CD4-positive, alpha-beta T cell treated with Interleukin-4 for 4 hours (primary cell): ENCODE results near the gene GATB.

Source experiments
- DNase-seq: peaks from one replicate; pipeline ENCODE4 v3.0.0-alpha.2; 2020

Gene GATB

DNA sequence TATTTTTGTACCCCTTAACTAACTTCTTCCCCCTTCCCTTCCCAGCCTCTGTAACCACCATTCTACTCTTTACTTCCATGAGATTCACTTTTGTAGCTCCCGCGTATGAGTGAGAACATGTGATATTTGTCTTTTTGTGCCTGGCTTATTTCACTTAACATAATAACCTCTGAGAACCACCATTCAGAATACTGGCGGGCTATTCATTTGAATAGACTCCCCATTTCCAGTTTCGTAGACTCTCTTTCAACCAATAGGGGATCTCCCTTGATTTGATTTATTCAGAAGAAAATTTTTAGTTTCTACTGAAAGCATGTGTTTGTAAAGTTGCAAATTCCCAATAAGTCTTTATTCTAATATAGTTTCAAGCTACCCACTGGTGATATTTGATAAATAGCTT is 117.2 kb downstream of the GATB start:
- DNase-seq: no peak

GRCh38 chr4:151641983-151642382 is 118.8 kb downstream of the GATB start:
- no peak for DNase-seq

DNA sequence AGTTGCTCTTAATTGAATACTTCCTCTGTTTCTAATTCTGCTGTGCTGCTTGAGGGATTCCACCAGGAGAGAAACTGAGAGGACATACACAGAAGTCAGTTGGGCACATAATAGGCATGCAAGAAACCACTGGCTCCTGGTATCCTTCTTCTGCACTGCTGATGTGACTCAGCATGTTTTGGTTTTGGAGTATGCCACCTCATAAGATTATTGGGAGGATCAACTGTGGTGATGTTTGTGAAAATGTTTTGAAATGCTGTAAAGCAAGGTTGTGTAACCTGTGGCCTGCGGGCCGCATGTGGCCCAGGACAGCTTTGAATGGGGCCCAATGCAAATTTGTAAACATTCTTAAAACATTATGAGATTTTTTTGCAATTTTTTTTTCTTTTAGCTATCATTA is 119.6 kb downstream of the GATB start:
- no peak for DNase-seq

- DNase-seq: no peak
Measured at GRCh38 chr4:151640381-151640780, 120.4 kb downstream of the GATB start.

- DNase-seq: no peak
Measured at GRCh38 chr4:151638295-151638858, 122.4 kb downstream of the GATB start.

- DNase-seq: no peak
Measured at GRCh38 chr4:151631349-151631748, 129.5 kb downstream of the GATB start.

GRCh38 chr4:151629097-151629783 is 131.6 kb downstream of the GATB start:
- DNase-seq: no peak

DNA sequence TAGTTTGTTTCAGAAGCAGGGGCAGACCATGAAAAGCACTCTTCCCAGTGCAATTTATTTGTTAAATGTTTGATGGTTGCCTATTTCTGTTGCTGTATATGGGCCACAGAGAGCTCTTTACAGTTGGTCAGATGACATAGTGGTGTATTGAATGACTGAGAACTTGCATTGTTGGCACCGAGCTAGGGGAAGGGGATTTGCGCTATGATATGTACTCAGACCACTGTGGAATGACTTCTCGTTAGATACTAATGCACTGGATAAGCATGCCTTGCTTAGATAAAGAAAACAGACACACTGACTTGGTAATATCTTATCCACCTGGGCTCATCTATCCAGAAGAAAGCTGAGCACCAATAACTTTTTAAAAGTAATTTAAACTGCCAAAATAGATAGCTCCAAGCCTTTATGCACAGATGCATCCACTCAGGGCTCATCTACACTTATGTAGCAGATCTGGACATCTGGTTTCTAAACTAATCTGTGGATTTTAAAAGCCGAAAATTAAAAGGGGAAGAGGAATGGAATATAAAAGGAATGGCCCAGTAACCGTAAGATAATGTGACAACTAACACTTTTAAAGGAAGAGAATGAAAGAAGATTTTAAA is 132.7 kb downstream of the GATB start:
- DNase-seq: no peak

DNA sequence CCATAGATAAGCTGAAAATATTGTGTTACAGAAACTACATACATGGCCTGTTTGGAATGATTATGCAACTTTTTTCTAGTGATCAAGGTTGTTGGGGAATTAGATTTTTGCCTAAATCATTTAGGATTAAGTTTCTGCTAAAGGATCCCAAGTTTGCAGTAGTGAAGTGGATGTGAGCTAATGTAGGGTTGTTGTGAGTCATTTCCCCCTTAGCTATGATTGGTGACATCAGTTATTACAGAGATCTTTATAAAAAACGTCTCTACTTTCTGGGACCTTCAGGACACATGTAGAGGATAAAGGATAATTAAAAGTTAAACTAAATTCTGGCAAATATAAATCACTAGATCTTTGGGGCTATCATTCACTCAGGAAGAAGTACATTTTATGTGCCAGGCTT is 133.3 kb downstream of the GATB start:
- DNase-seq: no peak

- no peak for DNase-seq
Measured at GRCh38 chr4:151626751-151627150, 134.1 kb downstream of the GATB start.

GRCh38 chr4:151626228-151626627 is 134.6 kb downstream of the GATB start:
- no peak for DNase-seq

- DNase-seq: no peak
Measured at GRCh38 chr4:151624626-151625565, 135.9 kb downstream of the GATB start.
